Gastrocnemius medialis (tissue), 4 donors: ENCODE measurements around the gene EPB41L4B.

Experiments
- POLR2A ChIP-seq, 2 donors: fragments of 450-650 bp; IDR thresholded peaks; one replicate each; pipeline ENCODE4 v1.6.1; 2017; ENCODE audit warnings: antibody characterized with exemption in 2 of 2, mild to moderate bottlenecking in 2 of 2, moderate library complexity in 2 of 2
- TF ChIP-seq, protein P1 (sequence below), 5 experiments: fragments of 450-650 bp in 3 of 5; fragments of 200-600 bp in 2 of 5; sonication (generic) in 2 of 5; IDR thresholded peaks in 4 of 5; conservative IDR thresholded peaks in 1 of 5; 1 replicate in 4 of 5; 2 replicates in 1 of 5; pipeline ENCODE4 v1.5.1; 2016 to 2019; ENCODE audit warnings: antibody characterized with exemption in 5 of 5, mild to moderate bottlenecking in 3 of 5, moderate library complexity in 3 of 5

DNA sequence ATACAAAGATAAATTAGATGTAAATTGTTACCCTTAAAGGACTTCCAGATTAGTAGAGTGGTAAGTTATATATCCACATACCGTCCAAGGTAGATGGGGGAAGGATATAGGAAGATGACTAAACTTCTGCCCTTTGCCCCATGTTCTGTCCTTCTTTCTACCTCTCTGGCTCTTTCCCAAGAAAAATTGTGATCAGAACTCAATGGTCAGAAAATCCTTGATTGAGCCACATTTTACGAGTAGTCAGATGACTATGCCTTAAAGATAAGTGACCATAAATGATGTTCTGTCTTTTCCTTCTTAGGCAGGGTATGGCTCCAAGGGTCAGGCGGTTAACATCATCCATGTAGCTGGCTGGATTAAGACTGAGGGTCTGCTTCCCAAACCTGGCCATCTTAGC is 158.2 kb downstream of the EPB41L4B start:
- TF ChIP-seq, protein P1, sequence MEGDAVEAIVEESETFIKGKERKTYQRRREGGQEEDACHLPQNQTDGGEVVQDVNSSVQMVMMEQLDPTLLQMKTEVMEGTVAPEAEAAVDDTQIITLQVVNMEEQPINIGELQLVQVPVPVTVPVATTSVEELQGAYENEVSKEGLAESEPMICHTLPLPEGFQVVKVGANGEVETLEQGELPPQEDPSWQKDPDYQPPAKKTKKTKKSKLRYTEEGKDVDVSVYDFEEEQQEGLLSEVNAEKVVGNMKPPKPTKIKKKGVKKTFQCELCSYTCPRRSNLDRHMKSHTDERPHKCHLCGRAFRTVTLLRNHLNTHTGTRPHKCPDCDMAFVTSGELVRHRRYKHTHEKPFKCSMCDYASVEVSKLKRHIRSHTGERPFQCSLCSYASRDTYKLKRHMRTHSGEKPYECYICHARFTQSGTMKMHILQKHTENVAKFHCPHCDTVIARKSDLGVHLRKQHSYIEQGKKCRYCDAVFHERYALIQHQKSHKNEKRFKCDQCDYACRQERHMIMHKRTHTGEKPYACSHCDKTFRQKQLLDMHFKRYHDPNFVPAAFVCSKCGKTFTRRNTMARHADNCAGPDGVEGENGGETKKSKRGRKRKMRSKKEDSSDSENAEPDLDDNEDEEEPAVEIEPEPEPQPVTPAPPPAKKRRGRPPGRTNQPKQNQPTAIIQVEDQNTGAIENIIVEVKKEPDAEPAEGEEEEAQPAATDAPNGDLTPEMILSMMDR (IDR thresholded peaks at IDR 0.05 in 4 of 5, conservative IDR thresholded peaks at IDR 0.05 in 1 of 5), result no peak
- TF ChIP-seq POLR2A (IDR thresholded peaks at IDR 0.05), result no peak
